ENCODE data around the gene PBX3. TPM values are rescaled to one million over a fixed set of nuclear protein-coding genes. Genes with fewer than 3 reads are reported as not detected.

Gene PBX3
- total and polyA plus RNA-seq, 2 of the 13 experiments (the other 11 are each of a cell fraction or from before 2014, with no cell fraction given) = 6.0 to 11.2 TPM

DNA sequence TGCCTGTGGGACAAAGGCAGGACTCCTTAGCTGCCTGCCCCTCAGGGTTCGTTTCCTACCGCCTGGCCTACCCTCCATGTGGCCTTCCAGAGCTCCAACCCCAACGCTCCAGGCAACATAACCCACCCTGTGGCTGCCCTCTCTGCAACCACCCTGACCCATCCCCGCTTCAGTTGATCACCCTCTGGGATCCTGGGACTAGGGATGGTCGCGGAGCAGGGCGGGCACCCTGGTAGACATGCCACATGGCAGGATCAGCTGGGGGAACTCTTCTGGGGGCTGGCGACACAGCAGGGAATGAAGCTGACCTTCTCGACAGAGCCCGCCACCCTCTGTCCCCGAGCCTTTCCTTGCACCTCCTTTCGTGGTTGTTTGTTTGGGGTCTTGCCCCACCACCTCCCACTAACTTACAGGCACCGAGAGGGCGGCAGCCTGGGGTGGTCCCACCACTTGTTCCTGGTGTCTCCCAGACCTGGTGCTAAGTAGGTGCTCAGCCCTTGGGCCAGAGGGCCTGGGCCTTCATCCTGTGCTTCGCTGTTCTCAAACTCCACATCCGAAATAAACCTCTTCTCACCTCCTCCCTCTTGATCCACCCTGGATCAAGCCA is 243.1 kb downstream of the PBX3 start (continued):
- TF ChIP-seq E2F2 (CRISPR knock-in tag; IDR thresholded peaks at IDR 0.05; ENCODE audit: borderline replicate concordance) = no peak
- no peak for TF ChIP-seq ZBTB49 (CRISPR knock-in tag; IDR thresholded peaks at IDR 0.05; ENCODE audit: borderline replicate concordance)
- TF ChIP-seq ZNF282 (IDR thresholded peaks at IDR 0.05; ENCODE audit: partially characterized antibody) = no peak

DNA sequence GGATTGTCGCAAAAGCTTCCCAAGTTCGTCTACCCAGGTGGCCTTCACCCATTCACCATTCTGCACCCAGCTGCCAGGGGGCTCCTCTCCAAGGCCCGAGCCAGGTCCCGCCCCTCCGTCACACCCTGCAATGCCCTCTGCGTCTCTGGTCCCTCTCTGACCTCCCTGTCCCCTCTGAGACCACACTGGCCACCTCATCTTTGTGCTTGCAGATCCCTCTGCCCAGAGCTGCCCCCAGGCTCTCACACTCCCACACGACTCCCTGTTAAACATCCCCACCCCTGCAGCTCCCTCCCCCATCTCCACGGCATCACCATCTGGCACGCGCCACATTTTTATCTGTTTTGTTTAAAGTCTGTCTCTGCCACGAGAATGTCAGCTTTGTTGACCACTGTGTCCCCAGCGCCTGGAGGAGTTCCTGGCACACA is 243.6 kb downstream of the PBX3 start:
- H3K9ac ChIP-seq (ENCODE audit: insufficient read depth, low read depth, low read length) = no peak overlapping the region
- H3K9me3 ChIP-seq (ENCODE audit: low read length) = no peaks in the 10 kb centered on the region
- FAIRE-seq (no peak), ATAC-seq (no peak), DNase-seq (ENCODE audit: low spot score) (no peak)
- intact Hi-C loops (cut with micrococcal nuclease; ENCODE audit: unreplicated experiment) = loop anchor here (1.0 kb wide), 1 partner anchor 40 kb away; no protein-coding TSS in a partner anchor
- no peak overlapping the region for H2AFZ ChIP-seq (ENCODE audit: low read length)
- POLR2A ChIA-PET = no interaction called here
- no peaks in the 10 kb centered on the region for H3K79me2 ChIP-seq (ENCODE audit: insufficient read depth, low read length)
- in situ Hi-C loops (cut with HindIII; ENCODE audit: extremely low pct_ligation_motif_present, low pct_unique_long_range_greater_than_20kb) = no loop called here
- H4K20me1 ChIP-seq (ENCODE audit: insufficient read depth, low read length) = no peaks in the 10 kb centered on the region
- peaks cover 10% of the 10 kb centered on the region for H3K4me1 ChIP-seq (ENCODE audit: insufficient read depth, low read length)
- WGBS (ENCODE audit: low lambda C conversion rate) = 42% methylated on average over 12 of the region's 12 CpGs
- CTCF ChIA-PET (ENCODE audit: low intra/inter-chr PET ratio, low total read pairs) = no interaction called here
- TF ChIP-seq ZBTB1 (CRISPR knock-in tag; IDR thresholded peaks at IDR 0.05; ENCODE audit: borderline replicate concordance) (no peak), CCAR2 (optimal IDR thresholded peaks at IDR 0.05; ENCODE audit: low read depth, low read length) (no peak), ZNF850 (CRISPR knock-in tag; conservative IDR thresholded peaks at IDR 0.05) (no peak), HNRNPL (IDR thresholded peaks at IDR 0.05; ENCODE audit: low read depth, low read length) (no peak)
- H3K4me2 ChIP-seq (ENCODE audit: low read depth, low read length) = no peak overlapping the region
- H3K4me3 ChIP-seq (replicated peaks in 1 of 3; ENCODE audit: insufficient read depth in 1 of 3, low read depth in 2 of 3, low read length in 3 of 3) = no peak overlapping the region
- no TSS peak for BruUV-seq (replicated peaks)
- H3K36me3 ChIP-seq (replicated peaks in 1 of 2; ENCODE audit: control insufficient read depth in 1 of 2, insufficient read depth in 2 of 2, low read length in 2 of 2) = no peaks in the 10 kb centered on the region
- peaks cover 0 to 21% of the 10 kb centered on the region in 2 experiments; a peak in 2 of 5 replicates for H3K27me3 ChIP-seq (ENCODE audit: control insufficient read depth in 1 of 2, insufficient read depth in 2 of 2, low read length in 2 of 2)
- no peak overlapping the region for H3K27ac ChIP-seq (ENCODE audit: extremely low read length, insufficient read depth, low read length)

Measured in HepG2 (cell line).